Lower lobe of right lung (tissue), 2 donors: ENCODE data around the gene CGNL1. TPM values are rescaled to one million over a fixed set of nuclear protein-coding genes. Genes with fewer than 3 reads are reported as not detected.

Experiments
- ATAC-seq, 2 donors: fragments of 200-7000 bp; cut with Tn5 transposase; one replicate each; pipeline ENCODE4 v1.9.1; 2020 to 2022; ENCODE audit warnings: mild to moderate bottlenecking in 2 of 2, moderate library complexity in 2 of 2
- DNase-seq: peaks from one replicate; pipeline ENCODE4 v3.0.0-alpha.2; 2020
- H3K27ac ChIP-seq: fragments of 200-600 bp; one replicate; pipeline ENCODE4 v1.8.0; 2022
- H3K27me3 ChIP-seq: fragments of 200-600 bp; one replicate; pipeline ENCODE4 v1.8.0; 2022; ENCODE audit warnings: low read depth
- H3K36me3 ChIP-seq: fragments of 200-600 bp; one replicate; pipeline ENCODE4 v1.8.0; 2022; ENCODE audit warnings: mild to moderate bottlenecking
- H3K4me1 ChIP-seq: fragments of 200-600 bp; one replicate; pipeline ENCODE4 v1.8.0; 2022
- H3K4me3 ChIP-seq: fragments of 200-600 bp; one replicate; pipeline ENCODE4 v1.8.0; 2022; ENCODE audit warnings: mild to moderate bottlenecking
- H3K9me3 ChIP-seq: fragments of 200-600 bp; one replicate; pipeline ENCODE4 v1.8.0; 2022
- intact Hi-C: fragments of 100-400 bp; cut with DNase I; formaldehyde crosslinking; loops from one replicate; pipeline ENCODE4 v1.11.0; 2022
- long read RNA-seq: library from polyadenylated mRNA; unstranded; transcript quantifications from one replicate; pipeline ENCODE4 v2.0.0, GENCODE V29; 2021
- total RNA-seq: library from RNA; stranded (reverse); fragmentation: NEBNext Ultra II Directional; extraction: Animal tissue kit (Norgen Biotek cat#: 25700); gene quantifications from one replicate; pipeline ENCODE4 v1.2.1, GENCODE V29; 2021
- TF ChIP-seq, protein P1 (sequence below): fragments of 200-600 bp; IDR thresholded peaks from one replicate; pipeline ENCODE4 v1.8.0; 2022; ENCODE audit warnings: antibody characterized with exemption, mild to moderate bottlenecking
- donor health status: DM: no; HTN: yes; CAD: no; lungs with severe emphysema.

Gene CGNL1
- 46.0 TPM for total RNA-seq
- long read RNA-seq, partial matches to known transcripts, result 37 of 49 reads
- long read RNA-seq, other reads (novel, unspliced or antisense), result 12 of 49 reads

GRCh38 chr15:57375827-57376695, at the start of gene CGNL1:
TSS of gene CGNL1 (plus strand) at chr15:57376505. CDS start at chr15:57438000, 61,495 bp downstream.
- peaks cover 16% of the 10 kb centered on the region for H3K4me1 ChIP-seq
- peak within 1 kb of the TSS; percentile 78 for H3K4me3 ChIP-seq
- no peaks in the 10 kb centered on the region for H3K9me3 ChIP-seq
- ATAC-seq (peak; percentile 92 to 93), DNase-seq (peak; percentile 56)
- H3K27ac ChIP-seq, result peak within 1 kb of the TSS; percentile 71
- peaks cover 16% of the 10 kb centered on the region for H3K27me3 ChIP-seq
- H3K36me3 ChIP-seq, result no peaks in the 10 kb centered on the region
- intact Hi-C loops, result no loop called here
- TF ChIP-seq, protein P1, sequence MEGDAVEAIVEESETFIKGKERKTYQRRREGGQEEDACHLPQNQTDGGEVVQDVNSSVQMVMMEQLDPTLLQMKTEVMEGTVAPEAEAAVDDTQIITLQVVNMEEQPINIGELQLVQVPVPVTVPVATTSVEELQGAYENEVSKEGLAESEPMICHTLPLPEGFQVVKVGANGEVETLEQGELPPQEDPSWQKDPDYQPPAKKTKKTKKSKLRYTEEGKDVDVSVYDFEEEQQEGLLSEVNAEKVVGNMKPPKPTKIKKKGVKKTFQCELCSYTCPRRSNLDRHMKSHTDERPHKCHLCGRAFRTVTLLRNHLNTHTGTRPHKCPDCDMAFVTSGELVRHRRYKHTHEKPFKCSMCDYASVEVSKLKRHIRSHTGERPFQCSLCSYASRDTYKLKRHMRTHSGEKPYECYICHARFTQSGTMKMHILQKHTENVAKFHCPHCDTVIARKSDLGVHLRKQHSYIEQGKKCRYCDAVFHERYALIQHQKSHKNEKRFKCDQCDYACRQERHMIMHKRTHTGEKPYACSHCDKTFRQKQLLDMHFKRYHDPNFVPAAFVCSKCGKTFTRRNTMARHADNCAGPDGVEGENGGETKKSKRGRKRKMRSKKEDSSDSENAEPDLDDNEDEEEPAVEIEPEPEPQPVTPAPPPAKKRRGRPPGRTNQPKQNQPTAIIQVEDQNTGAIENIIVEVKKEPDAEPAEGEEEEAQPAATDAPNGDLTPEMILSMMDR, result no peak

- no peaks in the 10 kb centered on the region for H3K4me1 ChIP-seq
- TF ChIP-seq, protein P1, result no peak
- intact Hi-C loops, result no loop called here
- ATAC-seq (no peak), DNase-seq (no peak)
- no peaks in the 10 kb centered on the region for H3K9me3 ChIP-seq
- H3K36me3 ChIP-seq, result no peaks in the 10 kb centered on the region
- no peak overlapping the region for H3K4me3 ChIP-seq
- no peaks in the 10 kb centered on the region for H3K27me3 ChIP-seq
- H3K27ac ChIP-seq, result no peak overlapping the region
These were observed 48.3 kb upstream of the CGNL1 start for GRCh38 chr15:57327985-57328471.

GRCh38 chr15:57328479-57328878, 47.8 kb upstream of the CGNL1 start:
- Histone ChIP-seq H3K9me3 (no peaks in the 10 kb centered on the region), H3K27me3 (no peaks in the 10 kb centered on the region), H3K4me1 (no peaks in the 10 kb centered on the region), H3K36me3 (no peaks in the 10 kb centered on the region), H3K27ac (no peak overlapping the region), H3K4me3 (no peak overlapping the region)
- DNase-seq (no peak), ATAC-seq (no peak)
- intact Hi-C loops, result no loop called here
- TF ChIP-seq, protein P1, result no peak

DNA sequence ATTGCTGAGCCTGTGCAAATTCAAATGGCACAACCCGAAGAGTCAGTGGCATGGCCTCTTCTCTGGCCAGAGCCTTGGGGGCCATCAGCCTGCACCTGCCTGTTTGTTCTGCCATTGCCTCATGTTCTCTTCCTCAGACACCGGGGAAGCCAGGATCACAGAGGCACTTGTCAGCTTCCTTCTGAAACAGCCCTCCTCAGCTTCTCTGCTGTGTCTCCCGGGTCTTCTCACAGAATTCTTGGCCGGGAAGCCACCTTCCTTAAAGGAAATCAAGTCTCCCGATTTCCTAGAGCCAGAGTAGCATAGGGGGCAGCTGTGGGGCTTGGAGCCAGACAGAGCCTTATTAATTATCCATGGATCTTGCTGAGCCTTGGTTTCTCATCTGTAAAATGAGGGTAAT, 47.4 kb upstream of the CGNL1 start:
- intact Hi-C loops, result no loop called here
- Histone ChIP-seq H3K4me1 (peaks cover under 1% of the 10 kb centered on the region), H3K36me3 (no peaks in the 10 kb centered on the region), H3K9me3 (no peaks in the 10 kb centered on the region), H3K27ac (no peak overlapping the region), H3K27me3 (no peaks in the 10 kb centered on the region), H3K4me3 (no peak overlapping the region)
- DNase-seq, result no peak
- no peak for ATAC-seq
- TF ChIP-seq, protein P1, result no peak

DNA sequence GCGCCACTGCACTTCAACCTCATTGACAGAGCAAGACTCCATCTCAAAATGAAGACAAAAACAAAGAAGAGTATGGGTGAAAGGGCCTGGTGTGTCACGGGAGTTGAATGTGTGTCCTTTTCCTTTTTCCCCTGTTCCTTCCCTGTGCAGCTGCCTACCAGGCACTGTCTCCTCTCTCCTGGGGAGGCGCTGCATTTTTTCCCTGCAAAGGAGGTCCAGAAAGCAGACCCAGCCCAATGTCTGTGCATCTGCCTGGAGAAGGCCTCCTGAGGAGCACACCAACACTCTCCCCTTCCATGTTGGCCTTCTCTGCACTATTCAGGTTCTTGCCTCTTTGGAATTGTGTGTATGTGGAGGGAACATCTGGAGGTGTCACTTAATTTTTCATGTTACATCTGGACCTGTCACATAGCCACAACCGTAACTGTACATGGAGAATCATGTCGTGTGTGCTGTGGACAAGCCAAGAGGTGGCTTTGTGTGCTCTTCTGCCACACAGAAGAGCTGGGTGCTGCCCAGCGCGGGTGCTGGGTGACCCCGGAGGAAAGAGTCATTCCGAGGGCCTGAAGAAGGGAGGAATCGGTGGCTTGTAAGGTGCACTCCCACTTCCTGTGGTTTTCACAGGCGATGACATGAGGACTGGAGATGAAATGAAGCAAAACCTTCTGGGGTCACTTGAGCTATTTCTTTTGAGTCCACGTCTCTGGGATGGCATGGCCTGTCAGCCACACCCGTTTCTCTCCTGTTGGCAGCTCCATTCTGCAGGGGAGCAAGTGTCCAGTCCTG, 46.5 kb upstream of the CGNL1 start:
- no peak for ATAC-seq
- peaks cover 10% of the 10 kb centered on the region for H3K4me1 ChIP-seq
- intact Hi-C loops, result no loop called here
- no peak overlapping the region for H3K27ac ChIP-seq
- H3K36me3 ChIP-seq, result no peaks in the 10 kb centered on the region
- no peak for DNase-seq
- no peaks in the 10 kb centered on the region for H3K27me3 ChIP-seq
- TF ChIP-seq, protein P1, result no peak
- H3K4me3 ChIP-seq, result no peak overlapping the region
- H3K9me3 ChIP-seq, result no peaks in the 10 kb centered on the region
